Measurements from ENCODE around the gene SURF2.

- TF ChIP-seq POLR2A (IDR thresholded peaks at IDR 0.05; ENCODE audit: low read depth, low read length), result no peak
- no peak for TF ChIP-seq POLR2AphosphoS5 (IDR thresholded peaks at IDR 0.05; ENCODE audit: low read depth, low read length)
- no peak for TF ChIP-seq SPI1 (IDR thresholded peaks at IDR 0.05; ENCODE audit: low read depth, low read length)
- no peak for TF ChIP-seq POU2F2 (IDR thresholded peaks at IDR 0.05; ENCODE audit: low read depth, low read length)
- TF ChIP-seq PAX5 (IDR thresholded peaks at IDR 0.05; ENCODE audit: insufficient read depth, low read length, severe bottlenecking), result no peak
Measured at GRCh38 chr9:133384736-133385321, 28.5 kb downstream of the SURF2 start.
